Mesodermal cell (in vitro differentiated cells): ENCODE measurements around the gene LRBA.
A peak's percentile ranks its signal among the peaks of the same experiment; 100 is the strongest.

Experiments used
- H3K27ac ChIP-seq: 2 replicates; pipeline ENCODE4 v1.7.0; 2013; ENCODE audit warnings: mild to moderate bottlenecking, low read depth, low read length, moderate library complexity; ENCODE audit not compliant: severe bottlenecking
- H3K36me3 ChIP-seq: 2 replicates; pipeline ENCODE4 v1.7.1; 2013; ENCODE audit warnings: mild to moderate bottlenecking, low read length, moderate library complexity; ENCODE audit not compliant: control insufficient read depth, insufficient read depth
- H3K4me1 ChIP-seq: one replicate; pipeline ENCODE4 v1.7.1; 2013; ENCODE audit warnings: mild to moderate bottlenecking, low read length; ENCODE audit not compliant: insufficient read depth, control insufficient read depth, poor library complexity, severe bottlenecking
- H3K4me3 ChIP-seq: 2 replicates; pipeline ENCODE4 v1.7.0; 2013; ENCODE audit warnings: low read length, control low read depth, mild to moderate bottlenecking; ENCODE audit not compliant: insufficient read depth, poor library complexity, severe bottlenecking; ENCODE audit errors: extremely low read depth
- H3K9me3 ChIP-seq: 2 replicates; pipeline ENCODE4 v1.7.1; 2013; ENCODE audit warnings: mild to moderate bottlenecking, low read length, moderate library complexity; ENCODE audit not compliant: control insufficient read depth
- WGBS, 2 experiments: methylation state at CpG; one replicate each; pipeline ENCODE4 v1.1.5; 2013; ENCODE audit warnings: missing lambda C conversion rate in 2 of 2; ENCODE audit not compliant: insufficient coverage in 2 of 2; 5-methylcytosine and 5-hydroxymethylcytosine counted together

Gene LRBA

GRCh38 chr4:150382028-150382427 is 633.1 kb downstream of the LRBA start:
- Histone ChIP-seq H3K4me1 (no peaks in the 10 kb centered on the region), H3K27ac (no peak overlapping the region), H3K36me3 (no peaks in the 10 kb centered on the region), H3K4me3 (no peak overlapping the region), H3K9me3 (no peaks in the 10 kb centered on the region)
- WGBS, 2 experiments = 100% methylated on average over 1 of the region's 1 CpG; no CpG with 5 or more reads in 1 of the 2 experiments

- WGBS, 2 experiments = no CpG with 5 or more reads among the region's 3 CpGs
- Histone ChIP-seq H3K27ac (no peak overlapping the region), H3K4me1 (no peaks in the 10 kb centered on the region), H3K4me3 (no peak overlapping the region), H3K9me3 (no peaks in the 10 kb centered on the region), H3K36me3 (no peaks in the 10 kb centered on the region)
Observed at GRCh38 chr4:150381609-150382008, 633.5 kb downstream of the LRBA start.

GRCh38 chr4:150381036-150381435 is 634.0 kb downstream of the LRBA start:
- no CpG with 5 or more reads among the region's 2 CpGs for WGBS, 2 experiments
- Histone ChIP-seq H3K27ac (no peak overlapping the region), H3K36me3 (no peaks in the 10 kb centered on the region), H3K9me3 (no peaks in the 10 kb centered on the region), H3K4me3 (no peak overlapping the region), H3K4me1 (no peaks in the 10 kb centered on the region)

- Histone ChIP-seq H3K4me1 (no peaks in the 10 kb centered on the region), H3K9me3 (no peaks in the 10 kb centered on the region), H3K27ac (no peak overlapping the region), H3K4me3 (no peak overlapping the region), H3K36me3 (no peaks in the 10 kb centered on the region)
- WGBS, 2 experiments = 80% methylated on average over 1 of the region's 1 CpG; no CpG with 5 or more reads in 1 of the 2 experiments
Observed at GRCh38 chr4:150379454-150379853, 635.6 kb downstream of the LRBA start.

GRCh38 chr4:150375025-150375424 is 640.1 kb downstream of the LRBA start:
- H3K27ac ChIP-seq = no peak overlapping the region
- no peaks in the 10 kb centered on the region for H3K9me3 ChIP-seq
- H3K36me3 ChIP-seq = no peaks in the 10 kb centered on the region
- H3K4me3 ChIP-seq = no peak overlapping the region
- no peaks in the 10 kb centered on the region for H3K4me1 ChIP-seq
- WGBS, 2 experiments = 78 to 86% methylated on average over 1 to 2 of the region's 4 CpGs

GRCh38 chr4:150371869-150372268 is 643.2 kb downstream of the LRBA start:
- H3K4me3 ChIP-seq = no peak overlapping the region

GRCh38 chr4:150369434-150370380 is 645.4 kb downstream of the LRBA start:
- H3K27ac ChIP-seq = no peak overlapping the region
- no peaks in the 10 kb centered on the region for H3K36me3 ChIP-seq
- peaks cover 6% of the 10 kb centered on the region for H3K4me1 ChIP-seq
- no peak overlapping the region for H3K4me3 ChIP-seq
- no peaks in the 10 kb centered on the region for H3K9me3 ChIP-seq
- 91 to 100% methylated on average over 1 of the region's 3 CpGs for WGBS, 2 experiments

More at GRCh38 chr4:150371869-150372268, 643.2 kb downstream of the LRBA start:
- Histone ChIP-seq H3K9me3 (no peaks in the 10 kb centered on the region), H3K36me3 (no peaks in the 10 kb centered on the region), H3K4me1 (peaks cover 6% of the 10 kb centered on the region), H3K27ac (no peak overlapping the region)
- WGBS, 2 experiments = no CpG with 5 or more reads among the region's 1 CpG

GRCh38 chr4:150368667-150369066 is 646.4 kb downstream of the LRBA start:
- H3K4me1 ChIP-seq = peaks cover 6% of the 10 kb centered on the region
- no peak overlapping the region for H3K27ac ChIP-seq
- no peak overlapping the region for H3K4me3 ChIP-seq
- H3K36me3 ChIP-seq = no peaks in the 10 kb centered on the region
- no peaks in the 10 kb centered on the region for H3K9me3 ChIP-seq

GRCh38 chr4:150367326-150367725 is 647.8 kb downstream of the LRBA start:
- WGBS, 2 experiments = 20% methylated on average over 1 of the region's 4 CpGs; no CpG with 5 or more reads in 1 of the 2 experiments
- no peak overlapping the region for H3K27ac ChIP-seq
- peaks cover 6% of the 10 kb centered on the region for H3K4me1 ChIP-seq
- H3K9me3 ChIP-seq = no peaks in the 10 kb centered on the region
- H3K36me3 ChIP-seq = no peaks in the 10 kb centered on the region
- H3K4me3 ChIP-seq = no peak overlapping the region

- H3K36me3 ChIP-seq = no peaks in the 10 kb centered on the region
- H3K9me3 ChIP-seq = no peaks in the 10 kb centered on the region
- no peak overlapping the region for H3K4me3 ChIP-seq
- H3K4me1 ChIP-seq = peaks cover 6% of the 10 kb centered on the region
- H3K27ac ChIP-seq = peak overlapping the region; percentile 69
- 8% methylated on average over 1 of the region's 2 CpGs; no CpG with 5 or more reads in 1 of the 2 experiments for WGBS, 2 experiments
Observed at GRCh38 chr4:150366487-150366999, 648.5 kb downstream of the LRBA start.
